GM18502 (cell line): ENCODE measurements around the gene TSKU.
"Not testable (repeated sequence)": the region's sequence is repeated elsewhere in the genome, so short reads cannot be mapped to it uniquely, and the experiment has no call there.

Source experiments
- ATAC-seq: cut with Tn5 transposase; IDR thresholded peaks from one replicate; pipeline ENCODE4 v1.9.1; 2021; ENCODE audit warnings: mild to moderate bottlenecking; ENCODE audit not compliant: unreplicated experiment, poor library complexity

The TSKU gene

DNA sequence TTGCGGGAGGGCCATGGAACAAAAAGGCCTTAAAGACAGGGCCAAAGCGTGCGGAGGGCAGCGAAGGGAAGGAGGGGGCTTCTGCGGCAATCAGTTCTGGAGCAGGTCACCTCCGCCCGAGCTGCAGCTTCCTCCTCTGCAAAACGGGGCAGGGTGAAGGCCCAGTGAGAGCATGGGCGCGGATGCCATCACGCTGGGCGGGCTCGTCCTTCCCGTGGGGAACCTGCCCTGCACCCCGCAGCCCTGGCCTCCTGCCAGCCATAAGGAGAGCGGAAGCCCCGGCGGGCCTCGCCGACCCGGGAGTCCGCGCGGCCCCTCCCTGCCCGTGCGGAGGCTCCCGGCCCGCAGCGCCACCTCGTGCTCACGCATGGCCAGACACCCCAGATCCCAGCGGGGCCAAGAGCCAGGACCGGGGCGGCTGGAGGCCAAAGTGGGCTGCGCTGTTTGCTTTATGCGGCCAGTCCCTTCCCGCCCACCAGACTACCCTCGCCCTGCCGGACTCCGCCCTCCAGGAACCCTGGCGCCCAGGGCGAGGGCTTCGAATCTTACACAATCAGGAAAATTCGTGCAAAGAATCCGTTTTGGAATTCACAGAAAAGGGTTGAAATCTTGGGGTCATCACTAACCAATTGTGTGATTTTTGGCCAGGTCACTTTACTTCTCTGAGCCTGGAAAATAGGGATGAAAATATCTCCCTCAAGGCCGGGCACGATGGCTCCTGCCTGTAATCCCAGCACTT, 16.1 kb downstream of the TSKU start:
- peak; percentile 62 for ATAC-seq

DNA sequence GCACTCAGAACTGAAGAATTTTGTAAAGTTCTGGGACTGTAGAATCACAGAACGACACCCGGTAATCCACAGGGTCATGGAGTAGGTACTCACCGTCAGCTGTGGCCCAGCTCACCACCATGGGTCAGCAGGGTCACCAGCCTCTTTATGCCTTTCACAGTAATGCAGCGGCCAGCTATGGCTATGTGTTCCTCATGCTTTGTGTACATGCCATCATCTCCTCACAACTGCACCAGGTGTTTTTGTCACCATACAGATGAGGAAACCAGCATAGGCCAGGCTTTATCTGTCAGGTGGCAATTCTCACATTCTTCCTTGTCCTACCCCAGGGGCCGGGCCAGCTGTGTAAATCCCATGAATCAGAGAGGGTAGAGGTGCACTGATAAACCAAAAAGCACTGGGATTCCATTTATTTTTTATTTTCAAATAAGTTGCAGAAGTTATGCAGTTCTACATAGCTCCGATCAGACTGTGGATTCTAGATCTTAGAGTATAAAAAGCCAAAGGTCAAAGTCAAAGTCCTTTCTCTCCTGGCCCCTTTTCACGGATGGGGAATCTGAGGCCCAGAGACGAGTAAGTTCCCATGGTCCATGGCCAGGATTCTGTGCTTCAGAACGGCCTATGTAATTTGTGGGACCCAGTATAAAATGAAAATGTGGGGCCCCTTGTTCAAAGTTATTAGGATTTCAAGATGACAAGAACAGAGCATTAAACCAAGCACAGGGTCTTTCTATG, 17.5 kb downstream of the TSKU start:
- no peak for ATAC-seq

DNA sequence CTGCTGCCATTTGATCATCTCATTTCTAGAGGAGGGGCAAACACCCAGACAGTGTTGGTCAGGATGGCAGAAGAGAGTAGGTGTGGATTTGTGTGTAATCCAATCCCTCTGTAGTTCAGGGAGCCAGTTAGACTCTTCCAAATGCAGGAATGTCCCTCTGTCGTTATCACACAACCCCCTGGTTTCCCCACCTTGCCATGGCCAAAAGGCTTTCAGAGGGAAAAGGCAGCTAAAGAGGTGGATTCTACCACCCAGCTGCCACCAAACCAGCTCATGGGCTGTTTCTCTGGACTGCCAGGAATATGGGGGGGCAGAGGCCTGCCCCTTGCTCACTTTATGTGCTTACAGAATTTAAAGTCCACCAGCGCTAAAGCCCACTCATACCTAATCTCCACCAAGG, 18.1 kb downstream of the TSKU start:
- ATAC-seq = no peak

DNA sequence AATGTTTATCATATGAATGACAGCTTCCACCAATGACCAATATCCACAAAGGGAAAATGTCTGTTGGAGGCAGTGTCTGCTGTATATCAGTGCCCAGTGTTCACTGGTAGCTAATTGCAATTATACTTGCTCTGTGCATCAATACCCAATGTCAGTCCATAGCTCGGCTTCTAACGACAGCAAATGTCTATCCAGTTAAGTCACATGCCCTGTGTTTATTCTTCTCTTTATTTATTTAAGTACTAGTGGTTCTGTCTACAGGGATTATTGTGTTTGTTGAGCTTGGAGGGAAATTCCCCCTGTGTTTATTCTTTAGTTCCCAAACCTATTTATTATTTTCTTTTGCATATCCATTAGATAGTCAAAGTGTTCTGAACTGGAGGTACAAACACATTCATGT, 18.6 kb downstream of the TSKU start:
- no peak for ATAC-seq

DNA sequence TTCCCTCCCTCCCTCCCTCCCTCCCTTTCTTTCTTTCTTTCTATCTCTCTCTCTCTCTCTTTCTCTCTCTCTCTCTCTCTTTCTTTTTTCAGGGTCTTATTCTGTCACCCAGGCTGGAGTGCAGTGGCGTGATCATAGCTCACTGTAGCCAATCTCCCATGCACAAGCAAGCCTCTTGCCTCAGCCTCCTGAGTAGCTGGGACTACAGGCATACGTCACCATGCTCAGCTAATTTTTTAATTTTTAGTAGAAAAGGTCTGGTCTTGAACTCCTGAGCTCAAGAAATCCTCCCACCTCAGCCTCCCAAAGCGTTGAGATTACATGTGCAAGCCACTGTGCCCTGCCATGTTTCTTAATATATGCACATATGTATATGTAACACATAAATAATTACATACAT, 19.0 kb downstream of the TSKU start:
- ATAC-seq = no peak

DNA sequence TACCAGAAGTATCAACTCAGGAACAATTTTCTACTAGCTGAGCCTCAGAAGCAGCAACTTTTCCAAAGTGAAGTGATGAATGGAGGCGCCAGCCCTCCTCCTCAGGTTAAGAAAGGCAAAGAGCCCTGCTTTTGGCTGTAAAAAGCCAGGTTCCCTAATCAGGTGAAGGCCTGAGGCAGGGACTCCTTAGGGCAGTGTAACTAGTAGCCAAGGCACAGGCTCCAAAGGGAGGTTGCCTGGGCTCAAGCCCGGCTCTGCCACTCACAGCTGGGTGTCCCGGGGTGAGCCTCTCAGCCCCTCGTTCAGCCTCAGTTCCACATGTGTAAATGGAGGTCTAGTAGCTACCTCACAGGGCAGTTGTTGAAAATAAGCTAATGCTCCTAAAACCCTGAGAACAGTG, 19.5 kb downstream of the TSKU start:
- no peak for ATAC-seq

DNA sequence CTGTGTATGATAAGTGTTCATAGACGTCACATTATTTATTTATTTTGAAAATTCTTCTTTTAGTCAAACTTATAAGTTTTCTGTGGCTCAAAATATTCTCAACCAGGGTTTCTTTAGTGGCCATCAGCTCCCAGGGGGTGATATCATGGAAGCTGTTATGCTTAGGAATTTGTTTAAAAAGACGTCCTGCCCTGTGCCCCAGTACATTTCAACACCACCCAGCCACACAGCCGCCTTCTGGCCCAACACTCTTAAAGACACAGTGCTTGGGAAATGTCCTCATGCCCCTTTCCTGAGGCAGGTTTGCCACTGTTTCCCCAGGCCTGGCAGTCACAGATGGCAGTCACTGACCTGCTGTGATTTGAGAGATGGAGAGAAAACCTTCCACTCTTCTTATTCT, 19.9 kb downstream of the TSKU start:
- ATAC-seq = no peak

DNA sequence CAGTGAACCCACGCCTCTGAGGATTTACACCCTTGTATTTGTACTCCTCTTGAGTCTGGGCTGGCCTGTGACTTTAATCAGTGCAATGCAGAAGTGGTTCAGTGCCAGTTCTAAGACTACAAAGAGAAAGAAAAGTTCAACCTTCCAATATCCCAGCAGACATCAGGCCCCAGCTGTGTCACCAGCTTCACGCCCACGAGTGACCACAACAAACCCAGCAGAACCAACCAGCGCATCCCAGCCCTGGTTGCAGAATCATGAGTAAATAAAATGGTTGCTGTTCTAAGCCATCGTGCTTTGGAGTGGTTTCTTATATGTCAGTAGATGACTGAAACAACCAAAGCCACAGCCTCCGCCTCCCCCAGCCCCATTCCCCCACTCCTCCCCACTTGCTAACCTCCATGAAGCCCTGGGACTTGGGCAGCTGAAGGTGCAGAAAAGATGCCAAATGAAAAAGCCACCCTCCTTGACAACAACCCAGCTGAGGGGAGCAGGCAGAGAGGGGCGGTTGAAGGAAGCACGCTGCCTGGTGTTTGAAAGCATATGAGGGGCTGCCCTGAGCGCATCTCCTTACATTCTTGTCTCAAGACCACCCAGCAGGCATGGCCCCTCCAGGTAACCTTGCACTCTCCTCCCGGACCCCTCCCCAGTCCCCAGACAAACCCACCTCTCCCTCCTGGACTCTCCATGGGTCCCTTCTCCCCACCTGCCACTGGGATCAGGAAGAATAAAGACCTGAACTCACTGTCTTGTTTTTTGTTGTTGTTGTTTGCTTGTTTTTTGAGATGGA, 20.9 kb downstream of the TSKU start:
- no peak for ATAC-seq

DNA sequence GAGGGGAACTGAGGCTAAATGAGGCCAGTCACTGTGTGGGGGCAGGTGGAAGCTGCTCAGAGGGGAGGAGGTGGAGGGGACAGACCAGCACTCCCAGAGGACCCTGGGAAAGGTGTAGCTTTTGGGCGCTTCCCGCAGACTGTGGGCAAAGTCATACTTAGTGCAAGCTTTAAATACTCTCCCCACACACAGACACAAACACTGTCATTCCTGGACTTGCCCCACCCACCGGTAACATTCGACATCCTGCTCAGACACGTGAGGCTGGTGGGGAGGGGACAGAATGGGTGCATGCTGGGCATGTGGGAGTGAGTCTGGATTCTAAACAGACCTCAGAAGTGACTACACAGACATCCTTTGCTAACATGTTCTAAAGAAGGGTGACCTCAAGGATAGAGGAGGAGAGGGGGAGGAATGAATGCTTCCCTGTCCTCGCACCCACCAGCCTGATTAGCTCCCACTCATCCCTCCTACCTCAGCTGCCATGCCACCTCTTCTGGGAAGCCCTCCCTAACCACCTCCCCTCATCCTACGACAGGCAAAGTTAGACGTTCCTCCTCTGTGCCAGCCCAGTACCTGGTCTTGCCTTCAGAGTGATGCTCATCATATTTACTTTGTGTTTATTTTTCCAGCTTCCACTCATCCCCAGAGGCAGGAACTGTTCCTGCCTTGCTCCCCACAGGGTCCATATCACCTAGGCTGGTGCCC, 22.2 kb downstream of the TSKU start:
- ATAC-seq = no peak

DNA sequence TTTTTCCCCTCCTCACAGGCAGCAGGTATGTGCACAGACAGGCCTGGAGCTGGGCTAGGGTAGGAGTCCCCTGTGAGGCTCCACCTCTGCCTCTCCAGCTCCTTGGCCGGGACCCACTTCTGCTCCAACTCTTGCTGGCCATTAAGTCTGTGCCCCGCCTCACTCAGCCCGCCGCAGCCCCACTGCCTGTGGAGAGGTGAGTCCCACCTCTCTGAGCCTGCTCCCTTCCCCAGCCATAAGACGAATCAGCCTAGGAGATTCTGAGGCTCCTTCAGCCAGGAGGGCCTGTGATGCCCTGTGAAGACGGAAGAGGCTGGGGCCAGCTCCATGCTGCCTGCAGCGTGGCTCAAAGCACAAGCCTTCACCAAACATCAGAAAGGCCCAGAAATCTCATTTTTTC, 23.0 kb downstream of the TSKU start:
- ATAC-seq = no peak

DNA sequence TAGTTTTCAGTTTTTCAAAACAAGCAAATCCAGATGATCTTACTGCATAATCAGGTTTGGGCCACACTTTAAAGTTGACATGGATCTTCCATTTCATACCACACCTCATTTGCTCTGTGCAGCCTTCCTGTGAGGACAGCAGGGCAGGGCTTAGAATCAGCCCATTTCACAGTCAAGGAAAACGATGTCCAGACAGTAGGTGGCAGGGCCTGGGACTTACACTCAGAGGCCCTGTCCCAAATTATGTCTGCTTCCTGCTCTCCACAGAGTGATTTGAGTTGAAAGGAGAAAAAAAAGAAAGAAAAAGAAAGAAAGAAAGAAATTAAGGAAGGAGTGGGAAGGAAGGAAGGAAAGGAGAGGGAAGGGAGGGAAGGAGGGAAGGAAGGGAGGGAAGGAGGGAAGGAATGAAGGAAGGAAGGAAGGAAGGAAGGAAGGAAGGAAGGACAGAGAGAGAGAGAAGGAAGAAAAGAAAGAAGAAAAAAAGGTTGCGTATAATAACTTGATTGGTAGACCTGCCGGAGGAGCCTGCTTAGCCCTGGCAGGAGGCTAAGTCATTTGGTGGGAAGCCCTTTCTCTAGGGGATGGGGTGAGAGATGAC, 23.6 kb downstream of the TSKU start:
- ATAC-seq = no peak

DNA sequence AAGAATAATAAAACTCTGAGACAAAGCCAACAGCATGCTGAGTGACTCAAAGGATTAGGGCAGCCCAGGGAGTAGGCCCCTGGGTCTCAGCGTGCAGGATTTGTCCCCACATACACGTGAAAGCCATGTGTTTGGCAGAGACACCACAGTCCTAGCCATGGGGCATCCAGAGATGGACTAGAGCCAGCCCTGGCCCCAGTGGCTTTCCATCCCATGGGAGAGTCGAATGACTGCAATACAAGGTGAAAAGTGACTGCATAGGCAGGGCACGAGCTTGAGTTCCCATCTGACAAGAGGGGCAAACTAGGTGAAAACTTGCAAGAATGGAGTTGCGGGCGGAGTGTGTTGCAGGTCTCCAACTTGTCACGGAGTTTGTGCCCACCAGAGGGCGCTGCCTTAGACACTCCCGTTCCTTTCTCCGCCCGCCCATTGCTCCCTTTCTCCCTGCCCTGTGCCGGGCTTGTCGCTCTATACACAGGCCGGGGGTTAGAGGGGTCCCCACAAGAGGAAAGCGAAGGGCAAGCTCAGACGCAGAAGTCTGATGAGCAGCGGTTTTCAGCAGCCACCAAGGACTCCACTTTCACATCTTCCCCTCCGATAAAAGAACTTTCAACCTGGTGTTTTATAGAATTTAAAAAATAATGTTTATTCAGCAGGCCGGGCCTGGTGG, 24.2 kb downstream of the TSKU start:
- ATAC-seq = peak; percentile 49

DNA sequence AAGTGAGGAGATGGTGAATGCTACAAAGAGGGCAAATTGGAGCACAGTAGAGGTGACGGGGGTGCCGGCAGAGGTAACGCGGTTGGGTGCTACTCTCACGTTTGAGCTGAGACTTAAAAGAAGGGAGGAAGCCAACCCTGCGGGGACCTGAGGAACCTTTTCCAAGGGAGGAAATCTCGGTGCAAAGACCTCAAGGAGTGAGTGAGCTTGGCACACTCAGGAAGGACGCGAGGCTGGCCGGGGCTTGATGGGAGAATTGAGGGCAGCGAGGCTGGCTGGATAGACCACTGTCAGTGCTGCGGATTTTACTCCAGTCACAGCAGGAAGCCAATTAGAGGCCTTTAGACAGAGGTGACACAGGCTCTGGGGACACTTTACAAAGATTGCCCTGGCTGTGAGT, 25.0 kb downstream of the TSKU start:
- no peak for ATAC-seq

DNA sequence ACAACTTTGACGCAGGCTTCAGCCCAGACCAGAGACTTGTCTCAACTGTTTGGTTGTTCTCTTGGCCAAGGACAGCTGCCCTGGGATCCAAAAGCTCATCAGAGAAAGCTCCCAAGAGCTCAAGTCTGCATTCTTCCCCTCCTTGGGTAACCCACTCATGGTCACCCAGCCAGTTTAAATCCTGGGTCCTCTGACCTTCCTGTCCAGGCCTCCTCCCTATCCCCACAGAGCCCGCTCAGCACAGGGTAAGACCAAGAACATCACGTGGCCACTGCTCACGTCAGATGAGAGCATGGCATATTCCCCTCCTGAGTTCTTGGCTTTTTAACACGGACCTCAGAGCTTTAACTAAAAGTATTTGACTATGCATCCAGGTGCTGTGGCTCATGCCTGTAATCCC, 25.8 kb downstream of the TSKU start:
- ATAC-seq = no peak

DNA sequence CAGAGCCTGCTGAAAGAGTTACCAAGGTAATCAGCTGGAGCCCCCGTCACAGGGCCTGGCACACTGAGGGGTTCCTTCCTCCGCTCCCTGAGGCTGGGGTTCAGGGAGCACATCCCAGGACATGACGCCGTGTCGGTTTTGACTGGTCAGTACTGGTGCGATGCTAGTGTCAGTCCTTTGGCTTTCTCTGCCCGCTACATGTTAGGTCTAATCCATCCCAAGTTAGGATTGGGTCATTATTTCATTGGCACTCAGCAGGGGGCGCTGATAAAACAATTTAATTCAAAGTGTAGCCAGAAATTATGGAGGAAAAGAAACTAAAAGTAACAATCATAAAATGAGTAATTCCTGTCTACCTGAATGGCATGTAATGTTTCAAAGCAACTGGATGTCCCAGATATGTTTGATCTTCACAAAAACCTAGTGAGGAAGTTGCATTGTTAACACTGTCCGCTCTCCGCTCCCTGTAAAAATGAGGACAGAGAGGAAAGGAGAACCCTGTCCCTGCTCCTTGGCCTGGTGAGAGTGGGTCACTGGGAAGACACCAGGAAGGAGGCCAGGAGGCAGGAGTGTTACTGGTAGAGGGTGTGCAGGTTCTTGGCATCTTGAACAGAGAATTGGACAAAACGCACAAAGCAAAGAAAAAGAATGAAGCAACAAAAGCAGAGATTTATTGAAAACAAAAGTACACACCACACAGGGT, 27.1 kb downstream of the TSKU start:
- no peak for ATAC-seq

DNA sequence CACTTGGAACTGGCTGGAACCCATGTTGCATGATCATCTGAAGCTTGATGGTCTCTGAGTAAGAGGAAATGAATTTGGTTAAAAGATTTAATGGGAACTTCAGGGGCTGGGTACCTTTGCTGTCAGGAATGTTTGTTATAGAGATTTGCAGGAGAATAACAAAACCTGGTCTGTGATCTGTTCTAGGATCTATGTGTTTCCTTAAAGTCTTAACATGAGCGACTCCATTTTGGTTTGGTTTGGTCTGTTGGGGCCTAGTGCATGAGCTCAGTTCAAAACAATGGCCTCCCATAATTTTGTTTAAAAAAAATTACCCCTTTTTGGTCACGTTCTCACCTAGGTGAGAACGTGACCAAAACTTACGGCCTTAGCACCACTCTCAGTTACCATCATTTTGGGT, 28.1 kb downstream of the TSKU start:
- ATAC-seq = no peak

DNA sequence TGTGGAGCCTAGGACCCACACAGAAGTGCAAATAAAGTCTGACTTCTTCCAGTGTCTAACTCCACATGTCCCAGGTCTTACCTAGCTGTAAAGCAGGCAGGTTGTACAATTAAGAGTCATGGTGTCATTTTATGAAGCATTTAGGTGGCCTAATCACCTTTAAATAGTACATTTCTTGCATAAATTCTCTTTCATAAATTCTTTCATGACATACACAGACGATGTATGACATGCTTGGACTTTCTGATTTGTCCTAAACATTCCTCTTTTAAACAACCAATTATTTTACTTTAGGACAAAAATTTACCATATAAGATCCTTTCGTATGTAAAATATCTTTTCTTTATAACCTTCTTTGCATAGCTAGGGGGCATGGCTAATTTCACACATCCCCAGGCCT, 31.3 kb downstream of the TSKU start:
- no peak for ATAC-seq

DNA sequence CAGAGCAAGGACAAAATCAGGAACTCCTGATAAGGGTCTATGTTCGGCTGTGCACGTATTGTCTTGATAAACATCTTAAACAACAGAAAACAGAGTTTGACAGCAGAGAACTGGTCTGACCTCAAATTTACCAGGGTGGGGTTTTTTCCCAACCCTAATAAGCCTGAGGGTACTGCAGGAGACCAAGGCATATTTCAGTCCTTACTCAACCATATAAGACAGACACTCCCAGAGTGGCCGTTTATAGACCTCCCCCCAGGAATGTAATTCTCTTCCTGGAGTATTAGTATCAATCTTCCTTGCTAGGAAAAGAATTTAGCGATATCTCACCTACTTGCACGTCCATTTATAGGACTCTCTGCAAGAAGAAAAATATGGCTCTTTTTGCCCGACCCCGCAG, 32.5 kb downstream of the TSKU start:
- not testable (repeated sequence) for ATAC-seq

DNA sequence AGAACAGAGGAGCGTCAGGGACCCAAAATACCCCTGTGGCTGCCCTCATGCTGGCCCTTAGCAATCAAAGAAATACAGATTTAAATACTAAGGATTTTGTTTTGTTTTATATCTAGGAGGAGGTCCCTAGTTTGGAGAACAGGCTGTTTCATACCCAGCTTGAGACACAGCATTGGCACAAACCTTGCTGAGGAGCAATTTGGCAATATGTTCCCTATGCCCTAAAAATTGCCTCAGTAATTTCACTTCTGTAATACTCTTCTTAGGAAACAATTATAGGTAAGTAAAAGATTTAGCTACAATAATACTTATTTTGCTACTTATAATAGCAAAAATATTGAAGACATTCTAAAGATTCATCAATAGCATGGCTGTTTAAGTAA, 37.0 kb downstream of the TSKU start:
- ATAC-seq = no peak
